Parathyroid adenoma (tissue), 2 donors: ENCODE data around the gene GARRE1.
"Not testable (repeated sequence)": the region's sequence is repeated elsewhere in the genome, so short reads cannot be mapped to it uniquely, and the experiment has no call there.

Source experiments
- H2AFZ ChIP-seq: fragments of 300-600 bp; sonication (generic); one replicate; pipeline ENCODE4 v1.7.0; 2017; ENCODE audit warnings: antibody characterized with exemption, mild to moderate bottlenecking
- H3K27ac ChIP-seq: fragments of 300-600 bp; sonication (generic); one replicate; pipeline ENCODE4 v1.7.0; 2017
- H3K27me3 ChIP-seq: fragments of 300-600 bp; sonication (generic); one replicate; pipeline ENCODE4 v1.7.0; 2017; ENCODE audit warnings: low read length; ENCODE audit not compliant: control insufficient read depth, insufficient read depth
- H3K36me3 ChIP-seq: fragments of 300-600 bp; sonication (generic); one replicate; pipeline ENCODE4 v1.7.0; 2017; ENCODE audit warnings: low read length; ENCODE audit not compliant: control insufficient read depth, insufficient read depth
- H3K4me1 ChIP-seq: fragments of 300-600 bp; sonication (generic); one replicate; pipeline ENCODE4 v1.7.0; 2017; ENCODE audit warnings: control low read depth
- H3K4me2 ChIP-seq: fragments of 300-600 bp; sonication (generic); one replicate; pipeline ENCODE4 v1.7.0; 2017; ENCODE audit warnings: low read length
- H3K4me3 ChIP-seq: fragments of 300-600 bp; sonication (generic); one replicate; pipeline ENCODE4 v1.7.0; 2017; ENCODE audit warnings: low read depth, low read length
- H3K79me2 ChIP-seq: fragments of 300-600 bp; sonication (generic); one replicate; pipeline ENCODE4 v1.7.0; 2017; ENCODE audit warnings: control low read depth
- H3K9ac ChIP-seq: fragments of 300-600 bp; sonication (generic); one replicate; pipeline ENCODE4 v1.7.0; 2017; ENCODE audit warnings: mild to moderate bottlenecking
- H3K9me3 ChIP-seq: fragments of 300-600 bp; sonication (generic); one replicate; pipeline ENCODE4 v1.7.0; 2017; ENCODE audit warnings: low read length; ENCODE audit not compliant: control insufficient read depth
- CTCF ChIP-seq: fragments of 300-600 bp; sonication (generic); IDR thresholded peaks from one replicate; pipeline ENCODE4 v1.7.0; 2017; ENCODE audit warnings: antibody characterized with exemption, mild to moderate bottlenecking
- donor health status: primary hyperparathyroidism.

Gene GARRE1

GRCh38 chr19:34248941-34249340 lies 5.4 kb upstream of the GARRE1 start:
- Histone ChIP-seq H3K79me2 (no peaks in the 10 kb centered on the region), H3K9ac (no peak overlapping the region), H3K4me2 (no peak overlapping the region), H3K27ac (no peak overlapping the region), H3K27me3 (no peaks in the 10 kb centered on the region), H3K4me3 (no peak overlapping the region), H3K4me1 (no peaks in the 10 kb centered on the region), H2AFZ (no peak overlapping the region), H3K36me3 (no peaks in the 10 kb centered on the region), H3K9me3 (no peaks in the 10 kb centered on the region)
- TF ChIP-seq CTCF: no peak

GRCh38 chr19:34253167-34253566 lies 1.2 kb upstream of the GARRE1 start:
- not testable (repeated sequence) for H3K27me3 ChIP-seq, H3K4me3 ChIP-seq, H3K4me2 ChIP-seq, H3K27ac ChIP-seq, H2AFZ ChIP-seq, H3K4me1 ChIP-seq, H3K36me3 ChIP-seq, H3K9ac ChIP-seq, H3K9me3 ChIP-seq
- peaks cover 12% of the 10 kb centered on the region for H3K79me2 ChIP-seq

GRCh38 chr19:34253681-34254045 lies 691 bp upstream of the GARRE1 start:
- peak overlapping the region; percentile 96 for H3K4me3 ChIP-seq
- H3K9me3 ChIP-seq, H3K27me3 ChIP-seq, H3K4me1 ChIP-seq, H3K36me3 ChIP-seq: not testable (repeated sequence)
- H3K79me2 ChIP-seq: peaks cover 16% of the 10 kb centered on the region
- peak overlapping the region; percentile 100 for H3K4me2 ChIP-seq
- peak overlapping the region; percentile 96 for H2AFZ ChIP-seq
- peak overlapping the region; percentile 90 for H3K9ac ChIP-seq
- H3K27ac ChIP-seq: peak overlapping the region; percentile 84

- Histone ChIP-seq H3K79me2 (peaks cover 27% of the 10 kb centered on the region), H3K4me1 (peaks cover 4% of the 10 kb centered on the region), H3K9ac (peak overlapping the region; percentile 95), H3K36me3 (no peaks in the 10 kb centered on the region), H3K27me3 (no peaks in the 10 kb centered on the region), H3K4me2 (peak overlapping the region; percentile 85), H3K4me3 (peak overlapping the region; percentile 72), H3K27ac (peak overlapping the region; percentile 88), H2AFZ (peak overlapping the region; percentile 86), H3K9me3 (no peaks in the 10 kb centered on the region)
- no peak for TF ChIP-seq CTCF
Measured at GRCh38 chr19:34254698-34255432, 511 bp downstream of the GARRE1 start.

- Histone ChIP-seq H3K9ac (no peak overlapping the region), H3K4me1 (peaks cover 4% of the 10 kb centered on the region), H3K4me3 (peak overlapping the region; percentile 72), H3K9me3 (no peaks in the 10 kb centered on the region), H3K36me3 (no peaks in the 10 kb centered on the region), H3K79me2 (peaks cover 31% of the 10 kb centered on the region), H3K27ac (peak overlapping the region; percentile 88), H3K4me2 (peak overlapping the region; percentile 85), H3K27me3 (no peaks in the 10 kb centered on the region), H2AFZ (peak overlapping the region; percentile 86)
- TF ChIP-seq CTCF: no peak
Measured at GRCh38 chr19:34255546-34255945, 1.2 kb downstream of the GARRE1 start.
